GM13977 (cell line): ENCODE data around the gene HOXB9.

ENCODE experiments used
- DNase-seq: peaks from one replicate; pipeline ENCODE4 v3.0.0; 2012; ENCODE audit warnings: low spot score
- in situ Hi-C: fragments of 300-500 bp; cut with MboI; formaldehyde crosslinking; loops from one replicate; pipeline ENCODE4 v1.12.0; 2022; ENCODE audit warnings: low sequenced_read_pairs, low pct_unique_long_range_greater_than_20kb, mixed read lengths, inconsistent platforms; ENCODE audit not compliant: unreplicated experiment
- TF ChIP-seq, protein P1 (sequence below): IDR thresholded peaks from 2 replicates; pipeline ENCODE4 v1.5.1; 2012; ENCODE audit warnings: mild to moderate bottlenecking, control low read depth; ENCODE audit not compliant: insufficient read depth; ENCODE audit errors: extremely low read depth, missing control alignments

The HOXB9 gene

DNA sequence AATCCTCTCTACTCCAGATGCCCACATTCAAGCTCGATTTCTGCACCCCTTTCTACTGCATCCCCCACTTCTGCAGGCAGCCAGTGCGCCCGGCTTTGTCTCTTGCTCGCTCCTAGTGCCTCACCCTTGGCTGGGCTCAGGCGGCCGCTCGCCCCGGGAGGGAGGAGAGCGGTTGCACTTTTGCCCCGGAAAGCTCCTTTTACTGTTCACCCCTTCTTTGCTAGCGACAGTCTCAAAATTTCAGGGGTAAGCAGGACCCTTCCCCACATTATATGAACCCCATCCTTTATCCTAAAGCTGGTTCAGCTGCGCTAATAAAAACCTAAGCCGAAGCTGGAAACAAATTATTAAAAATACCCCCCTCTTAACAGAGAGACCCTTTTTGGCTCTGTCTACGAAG lies 33.6 kb downstream of the HOXB9 start:
- in situ Hi-C loops = no loop called here
- TF ChIP-seq, protein P1, sequence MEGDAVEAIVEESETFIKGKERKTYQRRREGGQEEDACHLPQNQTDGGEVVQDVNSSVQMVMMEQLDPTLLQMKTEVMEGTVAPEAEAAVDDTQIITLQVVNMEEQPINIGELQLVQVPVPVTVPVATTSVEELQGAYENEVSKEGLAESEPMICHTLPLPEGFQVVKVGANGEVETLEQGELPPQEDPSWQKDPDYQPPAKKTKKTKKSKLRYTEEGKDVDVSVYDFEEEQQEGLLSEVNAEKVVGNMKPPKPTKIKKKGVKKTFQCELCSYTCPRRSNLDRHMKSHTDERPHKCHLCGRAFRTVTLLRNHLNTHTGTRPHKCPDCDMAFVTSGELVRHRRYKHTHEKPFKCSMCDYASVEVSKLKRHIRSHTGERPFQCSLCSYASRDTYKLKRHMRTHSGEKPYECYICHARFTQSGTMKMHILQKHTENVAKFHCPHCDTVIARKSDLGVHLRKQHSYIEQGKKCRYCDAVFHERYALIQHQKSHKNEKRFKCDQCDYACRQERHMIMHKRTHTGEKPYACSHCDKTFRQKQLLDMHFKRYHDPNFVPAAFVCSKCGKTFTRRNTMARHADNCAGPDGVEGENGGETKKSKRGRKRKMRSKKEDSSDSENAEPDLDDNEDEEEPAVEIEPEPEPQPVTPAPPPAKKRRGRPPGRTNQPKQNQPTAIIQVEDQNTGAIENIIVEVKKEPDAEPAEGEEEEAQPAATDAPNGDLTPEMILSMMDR = no peak
- DNase-seq = no peak

DNA sequence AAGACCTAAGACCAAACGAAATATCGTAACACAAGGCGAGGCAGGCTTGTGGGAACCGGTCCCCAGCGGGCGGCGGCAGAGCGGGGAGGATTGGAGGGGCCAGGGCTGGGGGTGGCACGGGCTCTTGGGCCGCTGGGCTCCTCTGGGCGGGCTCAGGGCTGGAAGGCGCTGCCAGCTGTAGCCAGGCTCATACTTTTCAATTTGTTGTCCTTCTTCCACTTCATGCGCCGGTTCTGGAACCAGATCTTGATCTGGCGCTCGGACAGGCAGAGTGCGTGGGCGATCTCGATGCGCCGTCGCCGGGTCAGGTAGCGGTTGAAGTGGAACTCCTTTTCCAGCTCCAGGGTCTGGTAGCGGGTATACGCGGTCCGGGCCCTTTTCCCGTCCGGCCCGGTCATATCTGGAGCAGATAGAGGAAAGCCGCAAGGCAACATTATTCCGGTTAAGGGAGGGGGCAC lies 34.1 kb downstream of the HOXB9 start:
- TF ChIP-seq, protein P1 = no peak
- DNase-seq = no peak
- in situ Hi-C loops = no loop called here

DNA sequence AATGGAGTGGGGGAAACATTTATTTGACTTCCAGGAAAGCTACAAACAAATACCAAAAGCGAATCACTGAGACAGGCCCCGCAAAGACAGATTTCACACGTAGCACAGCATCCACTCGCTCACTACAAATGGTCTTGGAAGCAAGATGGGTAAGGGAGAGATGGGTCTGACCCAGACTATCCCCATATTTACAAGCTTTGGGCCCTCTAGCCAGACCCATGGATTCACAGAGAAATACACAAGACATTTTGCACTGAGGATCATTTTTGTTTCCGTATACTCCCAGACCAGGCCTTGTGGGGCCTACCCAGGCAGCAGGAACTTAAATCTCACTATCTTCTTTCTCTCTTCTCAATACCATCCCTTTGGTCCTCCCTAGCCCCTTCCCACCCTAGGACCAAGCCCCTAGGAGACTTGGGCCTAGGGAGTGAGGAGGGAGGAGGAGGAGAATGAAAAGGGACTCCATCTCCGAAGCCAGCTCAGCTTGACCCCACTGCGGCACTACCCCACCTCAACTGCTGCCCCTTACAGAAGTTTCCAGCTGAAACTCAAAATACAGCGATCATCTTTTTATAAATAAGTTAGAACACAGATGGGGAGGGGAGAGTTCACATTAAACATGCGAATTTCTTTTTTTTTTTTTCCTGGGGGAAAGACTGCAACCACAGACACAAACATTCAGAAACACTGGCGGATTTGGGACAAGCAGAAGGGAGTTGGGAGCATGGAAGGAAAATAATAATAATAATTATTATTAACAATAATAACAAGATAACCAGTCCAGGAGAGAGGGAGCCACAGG lies 34.7 kb downstream of the HOXB9 start:
- in situ Hi-C loops = no loop called here
- TF ChIP-seq, protein P1 = no peak
- DNase-seq = no peak

DNA sequence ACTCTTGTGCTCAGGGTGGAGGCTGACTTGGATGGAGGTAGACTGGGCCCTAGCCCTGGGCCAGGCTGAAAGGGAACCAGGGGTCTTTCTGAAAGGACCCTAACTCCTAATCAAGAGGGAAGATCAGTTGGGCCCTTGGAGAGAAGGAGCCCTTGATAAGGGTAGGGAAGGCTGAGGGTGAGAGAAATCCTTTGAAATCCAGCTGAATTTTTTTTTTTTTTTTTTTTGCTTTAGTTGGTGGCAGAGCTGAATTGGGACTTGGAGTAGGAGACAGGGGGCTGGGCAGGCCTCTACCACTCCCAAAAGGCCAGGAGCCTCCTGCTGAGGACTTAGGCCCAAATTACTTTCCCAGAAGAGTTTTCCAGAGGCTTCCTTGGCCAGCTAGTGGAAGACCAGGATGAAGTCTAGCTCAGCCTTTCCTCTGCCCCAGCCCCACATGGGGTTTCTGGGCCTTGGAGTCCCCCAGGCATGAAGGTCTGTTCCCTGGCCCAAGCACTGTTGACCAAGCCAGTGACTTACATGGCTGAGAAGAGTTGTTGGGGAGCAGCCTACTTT lies 35.5 kb downstream of the HOXB9 start:
- in situ Hi-C loops = no loop called here
- no peak for DNase-seq
- TF ChIP-seq, protein P1 = no peak

DNA sequence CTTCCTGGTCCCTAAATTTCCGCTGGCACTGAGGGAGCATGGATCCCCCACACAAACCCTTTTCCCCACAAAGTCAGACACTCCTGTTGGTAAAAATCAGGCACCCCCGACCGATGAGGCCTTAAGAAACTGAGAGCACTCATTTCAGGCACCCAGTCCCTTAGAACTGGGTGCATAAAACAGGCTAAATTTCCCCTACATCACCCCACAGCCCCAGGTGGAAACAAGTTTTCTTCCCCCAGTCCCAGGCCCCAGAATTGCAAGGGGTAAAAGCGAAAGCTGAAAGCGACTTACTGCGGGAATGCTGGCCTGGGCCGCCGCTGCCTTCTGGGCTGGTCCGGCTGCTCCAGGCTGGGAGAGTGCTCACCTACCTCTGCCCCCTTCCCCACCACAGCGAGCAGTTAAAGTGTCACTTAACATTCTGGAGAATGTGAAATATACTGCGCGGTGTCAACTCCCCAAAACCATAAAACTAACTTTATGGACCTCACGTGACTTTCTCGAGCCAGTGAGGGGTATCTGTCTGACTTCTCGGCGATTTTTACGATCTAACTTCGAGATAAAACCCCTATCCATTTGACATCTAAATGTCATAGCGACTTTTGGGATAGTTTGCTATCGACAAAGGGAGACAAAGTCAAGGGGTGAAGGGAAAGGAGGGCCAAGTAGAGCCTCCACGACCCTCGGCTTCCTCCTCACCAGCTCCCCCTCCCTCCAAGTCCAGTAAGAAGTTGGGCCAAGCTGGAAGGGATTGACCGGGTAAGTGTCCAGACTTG lies 36.1 kb downstream of the HOXB9 start, which contains the start of gene HOXB3:
TSS of gene HOXB3 (minus strand) at position 411 of the 776 bp plus-strand sequence. CDS start 37,767 bp downstream, outside the sequence.
- in situ Hi-C loops = no loop called here
- TF ChIP-seq, protein P1 = no peak
- no peak for DNase-seq

DNA sequence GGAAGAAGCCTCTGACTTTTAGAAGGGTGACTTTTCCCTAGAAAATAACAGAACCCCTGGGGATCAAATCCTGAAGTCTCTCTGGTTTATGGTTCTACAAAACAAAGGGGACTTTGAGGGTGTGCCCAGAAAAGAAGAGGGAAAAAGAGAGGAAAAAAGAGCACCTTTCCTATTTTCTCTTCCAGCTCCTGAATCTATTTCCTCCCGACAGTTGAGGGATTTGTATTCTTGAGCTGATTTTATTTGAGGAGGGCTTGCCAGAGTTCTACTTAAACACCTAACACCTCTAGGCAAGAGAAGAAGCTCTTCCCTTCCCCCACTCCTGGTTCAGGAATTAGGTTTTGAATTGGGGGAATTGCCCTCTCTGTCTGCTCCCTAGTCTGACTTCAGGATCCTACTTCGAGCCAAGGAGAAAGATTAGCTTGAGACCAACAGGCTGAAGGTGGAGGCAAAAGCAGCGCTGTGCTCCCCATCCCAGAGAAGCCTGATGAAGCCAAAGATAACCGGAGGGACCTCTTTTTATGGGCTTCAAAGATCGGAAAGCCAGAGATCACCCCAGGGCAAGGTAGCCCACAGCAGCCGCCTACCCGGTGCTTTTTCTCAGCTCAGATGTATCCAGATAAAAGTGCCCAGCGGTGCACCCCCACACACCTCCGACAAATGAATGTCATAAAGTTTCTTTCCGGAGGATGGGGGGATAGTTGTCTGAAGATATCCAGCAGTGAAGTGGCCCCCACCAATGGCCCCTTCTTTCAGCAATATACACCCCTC lies 36.9 kb downstream of the HOXB9 start:
- TF ChIP-seq, protein P1 = no peak
- no peak for DNase-seq
- in situ Hi-C loops = no loop called here
